IMR-90 (cell line): ENCODE data around the gene GBE1. TPM values are rescaled to one million over a fixed set of nuclear protein-coding genes. Genes with fewer than 3 reads are reported as not detected.

Experiments used
- ATAC-seq: fragments of 200-7000 bp; cut with Tn5 transposase; 2 replicates; pipeline ENCODE4 v1.9.1; 2020; ENCODE audit warnings: low read depth, mild to moderate bottlenecking, moderate library complexity
- BruUV-seq: library from RNA; stranded (reverse); fragments of 400-500 nt; replicated peaks from 2 replicates; lab custom pipeline; 2021; lab: Mats Ljungman, UMichigan
- CTCF ChIA-PET: fragments of 300-600 bp; formaldehyde crosslinking; extraction: SDS; loops from one replicate; lab custom pipeline; 2021; ENCODE audit warnings: antibody characterized with exemption; lab: Yijun Ruan, JAX
- POLR2A ChIA-PET: fragments of 300-600 bp; sonication (Branson Sonifier 250); formaldehyde crosslinking; loops from one replicate; lab custom pipeline; 2022; ENCODE audit warnings: antibody characterized with exemption; ENCODE audit not compliant: unreplicated experiment; lab: Charles Lee
- DNase-seq: peaks from one replicate; pipeline ENCODE4 v3.0.0; 2013
- H2AFZ ChIP-seq: replicated peaks from 2 replicates; pipeline ENCODE3; 2013; ENCODE audit warnings: low read length, mild to moderate bottlenecking; ENCODE audit not compliant: poor library complexity
- H2AK5ac ChIP-seq: 2 replicates; pipeline ENCODE4 v1.6.1; 2013; ENCODE audit warnings: low read depth, low read length, inconsistent platforms
- H2AK9ac ChIP-seq: replicated peaks from 2 replicates; pipeline ENCODE3; 2013; ENCODE audit warnings: mild to moderate bottlenecking, low read depth, low read length, moderate library complexity; ENCODE audit not compliant: poor library complexity
- H2BK120ac ChIP-seq: 2 replicates; pipeline ENCODE4 v1.6.1; 2013; ENCODE audit warnings: low read depth, low read length, inconsistent platforms
- H2BK15ac ChIP-seq: 3 replicates; pipeline ENCODE4 v1.6.1; 2013; ENCODE audit warnings: low read depth, low read length, inconsistent platforms
- H2BK20ac ChIP-seq: 2 replicates; pipeline ENCODE4 v1.6.1; 2013; ENCODE audit warnings: low read depth, mild to moderate bottlenecking, inconsistent platforms, low read length, moderate library complexity
- H2BK5ac ChIP-seq: 2 replicates; pipeline ENCODE4 v1.6.1; 2013; ENCODE audit warnings: mild to moderate bottlenecking, low read depth, low read length, inconsistent platforms; ENCODE audit not compliant: poor library complexity, severe bottlenecking
- H3K14ac ChIP-seq: replicated peaks from 2 replicates; pipeline ENCODE4 v1.6.1; 2013; ENCODE audit warnings: low read depth, low read length, inconsistent platforms
- H3K18ac ChIP-seq: 2 replicates; pipeline ENCODE4 v1.6.1; 2013; ENCODE audit warnings: low read depth, low read length, control low read depth
- H3K23ac ChIP-seq: 2 replicates; pipeline ENCODE4 v1.6.1; 2013; ENCODE audit warnings: low read depth, low read length, inconsistent platforms
- H3K27ac ChIP-seq: 2 replicates; pipeline ENCODE4 v1.5.1; 2013; ENCODE audit warnings: mild to moderate bottlenecking, control low read depth, low read length; ENCODE audit not compliant: insufficient read depth
- H3K27me3 ChIP-seq: 2 replicates; pipeline ENCODE4 v1.6.1; 2013; ENCODE audit warnings: low read length; ENCODE audit not compliant: control insufficient read depth, insufficient read depth
- H3K36me3 ChIP-seq: 2 replicates; pipeline ENCODE4 v1.6.1; 2013; ENCODE audit warnings: low read length, mixed read lengths; ENCODE audit not compliant: control insufficient read depth, insufficient read depth
- H3K4ac ChIP-seq: 2 replicates; pipeline ENCODE4 v1.6.1; 2013; ENCODE audit warnings: low read depth, low read length, inconsistent platforms
- H3K4me1 ChIP-seq: 2 replicates; pipeline ENCODE4 v1.6.1; 2013; ENCODE audit warnings: low read length, mixed read lengths; ENCODE audit not compliant: control insufficient read depth, insufficient read depth
- H3K4me2 ChIP-seq: 2 replicates; pipeline ENCODE4 v1.6.1; 2013; ENCODE audit warnings: low read depth, mild to moderate bottlenecking, control low read depth, low read length, moderate library complexity
- H3K4me3 ChIP-seq: 2 replicates; pipeline ENCODE4 v1.5.1; 2013; ENCODE audit warnings: low read depth, mild to moderate bottlenecking, control low read depth, low read length, moderate library complexity; ENCODE audit not compliant: insufficient read depth
- H3K56ac ChIP-seq: 2 replicates; pipeline ENCODE4 v1.6.1; 2013; ENCODE audit warnings: low read length, inconsistent platforms; ENCODE audit not compliant: insufficient read depth; ENCODE audit errors: extremely low read depth
- H3K79me1 ChIP-seq, 2 experiments: 2 replicates each; pipeline ENCODE4 v1.6.1; 2013; ENCODE audit warnings: low read length in 2 of 2, inconsistent platforms in 1 of 2, low read depth in 1 of 2
- H3K9ac ChIP-seq: 2 replicates; pipeline ENCODE4 v1.6.1; 2013; ENCODE audit warnings: low read depth, low read length, control low read depth
- H3K9me1 ChIP-seq: 2 replicates; pipeline ENCODE4 v1.6.1; 2013; ENCODE audit warnings: low read length, inconsistent platforms; ENCODE audit not compliant: insufficient read depth
- H3K9me3 ChIP-seq: 2 replicates; pipeline ENCODE4 v1.6.1; 2013; ENCODE audit warnings: low read length; ENCODE audit not compliant: control insufficient read depth, insufficient read depth
- H4K20me1 ChIP-seq: 2 replicates; pipeline ENCODE4 v1.6.1; 2013; ENCODE audit warnings: low read length, inconsistent platforms; ENCODE audit not compliant: insufficient read depth
- H4K5ac ChIP-seq: 2 replicates; pipeline ENCODE4 v1.6.1; 2013; ENCODE audit warnings: mild to moderate bottlenecking, low read depth, low read length, control low read depth
- H4K8ac ChIP-seq, 2 experiments: 2 replicates each; pipeline ENCODE4 v1.6.1; 2013; ENCODE audit warnings: low read depth in 2 of 2, low read length in 2 of 2, control low read depth in 1 of 2, inconsistent platforms in 1 of 2
- H4K91ac ChIP-seq: 2 replicates; pipeline ENCODE4 v1.6.1; 2013; ENCODE audit warnings: low read depth, low read length, inconsistent platforms; ENCODE audit not compliant: insufficient read depth
- BHLHE40 ChIP-seq: fragments of 150-350 bp; IDR thresholded peaks from 2 replicates; pipeline ENCODE4 v1.6.1; 2016; ENCODE audit warnings: mild to moderate bottlenecking, low read depth, low read length
- CEBPB ChIP-seq: IDR thresholded peaks from 2 replicates; pipeline ENCODE4 v1.6.1; 2012; ENCODE audit warnings: low read depth, low read length, improper control_type of control experiment
- CHD1 ChIP-seq: IDR thresholded peaks from 2 replicates; pipeline ENCODE4 v1.6.1; 2012; ENCODE audit warnings: low read depth, low read length, improper control_type of control experiment
- CTCF ChIP-seq: conservative IDR thresholded peaks from 2 replicates; pipeline ENCODE4 v1.5.1; 2012; ENCODE audit warnings: mild to moderate bottlenecking, low read depth, low read length, improper control_type of control experiment
- ELK1 ChIP-seq: fragments of 150-350 bp; IDR thresholded peaks from 2 replicates; pipeline ENCODE4 v1.6.1; 2016; ENCODE audit warnings: low read depth, mild to moderate bottlenecking, low read length, moderate library complexity, borderline replicate concordance
- FOS ChIP-seq: fragments of 150-350 bp; IDR thresholded peaks from 2 replicates; pipeline ENCODE4 v1.6.1; 2016; ENCODE audit warnings: low read depth, low read length
- MAFK ChIP-seq: IDR thresholded peaks from 2 replicates; pipeline ENCODE4 v1.6.1; 2012; ENCODE audit warnings: low read depth, low read length, improper control_type of control experiment
- MAZ ChIP-seq: IDR thresholded peaks from 2 replicates; pipeline ENCODE4 v1.6.1; 2012; ENCODE audit warnings: low read depth, mild to moderate bottlenecking, low read length, improper control_type of control experiment, moderate library complexity, borderline replicate concordance
- MXI1 ChIP-seq: IDR thresholded peaks from 2 replicates; pipeline ENCODE4 v1.6.1; 2012; ENCODE audit warnings: low read depth, mild to moderate bottlenecking, low read length, moderate library complexity, borderline replicate concordance
- NFE2L2 ChIP-seq: fragments of 150-350 bp; IDR thresholded peaks from 2 replicates; pipeline ENCODE4 v1.6.1; 2016; ENCODE audit warnings: low read depth, mild to moderate bottlenecking, low read length
- POLR2A ChIP-seq: IDR thresholded peaks from 2 replicates; pipeline ENCODE4 v1.6.1; 2012; ENCODE audit warnings: mild to moderate bottlenecking, low read depth, low read length
- RAD21 ChIP-seq: IDR thresholded peaks from 2 replicates; pipeline ENCODE4 v1.6.1; 2012; ENCODE audit warnings: low read length, improper control_type of control experiment
- RCOR1 ChIP-seq: IDR thresholded peaks from 2 replicates; pipeline ENCODE4 v1.6.1; 2012; ENCODE audit warnings: mild to moderate bottlenecking, low read length, improper control_type of control experiment; ENCODE audit not compliant: insufficient replicate concordance
- RFX5 ChIP-seq: IDR thresholded peaks from 2 replicates; pipeline ENCODE4 v1.8.0; 2012; ENCODE audit warnings: low read depth, mild to moderate bottlenecking, low read length, moderate library complexity
- SMC3 ChIP-seq: fragments of 150-350 bp; IDR thresholded peaks from 2 replicates; pipeline ENCODE4 v1.6.1; 2016; ENCODE audit warnings: low read depth, mild to moderate bottlenecking, antibody characterized with exemption, low read length, moderate library complexity
- USF2 ChIP-seq: fragments of 150-350 bp; IDR thresholded peaks from 2 replicates; pipeline ENCODE4 v1.6.1; 2017; ENCODE audit warnings: mild to moderate bottlenecking, antibody characterized with exemption, low read length, low read depth
- WGBS, 2 experiments: methylation state at CpG; one replicate each; pipeline versions ENCODE4 v1.1.5 to v1.1.7; 2013; ENCODE audit warnings: missing lambda C conversion rate in 2 of 2; ENCODE audit not compliant: insufficient read length in 1 of 2; ENCODE audit errors: extremely low coverage in 2 of 2; 5-methylcytosine and 5-hydroxymethylcytosine counted together
- dilution Hi-C: fragments of 300-500 bp; cut with HindIII; formaldehyde crosslinking; loops from one replicate; pipeline ENCODE4 v1.14.3; 2018; ENCODE audit warnings: low sequenced_read_pairs; ENCODE audit not compliant: unreplicated experiment
- in situ Hi-C: fragments of 300-500 bp; cut with MboI; formaldehyde crosslinking; loops from 3 replicates; pipeline ENCODE4 v1.14.3; 2019; ENCODE audit warnings: low sequenced_read_pairs, inconsistent platforms, mixed read lengths
- intact Hi-C: fragments of 100-400 bp; cut with micrococcal nuclease; formaldehyde crosslinking; loops from 2 replicates; pipeline ENCODE4 v1.10.0; 2022
- polyA plus RNA-seq, 3 experiments: library from polyadenylated mRNA; depleted of rRNA; stranded (reverse); fragments of >200 nt; gene quantifications; 2 replicates each; pipeline ENCODE4 v1.2.3, GENCODE V29; 2012; ENCODE audit warnings: low replicate concordance in 1 of 3
- total RNA-seq: library from RNA; depleted of rRNA; stranded (reverse); fragments of >200 nt; gene quantifications from 2 replicates; pipeline ENCODE4 v1.2.3, GENCODE V29; 2012

GBE1 gene
- total and polyA plus RNA-seq, 2 of the 4 experiments (the other 2 are of a cell fraction) = 36.7 to 90.3 TPM

GRCh38 chr3:81696090-81696489, 65.4 kb downstream of the GBE1 start:
- in situ Hi-C loops = no loop called here
- POLR2A ChIA-PET = no interaction called here
- Histone ChIP-seq H3K9me3 (no peaks in the 10 kb centered on the region), H2AFZ (no peak overlapping the region), H3K4me3 (no peak overlapping the region), H2AK9ac (no peak overlapping the region), H3K27ac (no peak overlapping the region), H3K9me1 (no peaks in the 10 kb centered on the region; the same call in 1 of the 2 replicates), H3K14ac (no peak overlapping the region), H3K18ac (no peak overlapping the region), H4K5ac (no peak overlapping the region), H3K9ac (no peak overlapping the region), H4K8ac (no peak overlapping the region), H3K23ac (no peak overlapping the region), H2BK20ac (no peak overlapping the region), H2AK5ac (no peak overlapping the region), H3K36me3 (peaks cover 8% of the 10 kb centered on the region), H3K4me2 (no peak overlapping the region; the same call in 1 of the 2 replicates), H3K56ac (no peak overlapping the region), H2BK15ac (no peak overlapping the region), H2BK5ac (no peak overlapping the region), H3K4ac (no peak overlapping the region), H3K4me1 (no peaks in the 10 kb centered on the region; the same call in 1 of the 2 replicates), H2BK120ac (no peak overlapping the region), H3K27me3 (no peaks in the 10 kb centered on the region), H3K79me1 (peaks cover 32 to 36% of the 10 kb centered on the region in 2 experiments), H4K20me1 (no peaks in the 10 kb centered on the region), H4K91ac (no peak overlapping the region)
- BruUV-seq = no TSS peak
- dilution Hi-C loops = no loop called here
- no peak for TF ChIP-seq NFE2L2
- TF ChIP-seq CTCF = no peak
- TF ChIP-seq MAFK = no peak
- no peak for TF ChIP-seq BHLHE40
- TF ChIP-seq ELK1 = no peak
- no peak for TF ChIP-seq RFX5
- TF ChIP-seq SMC3 = no peak
- no peak for TF ChIP-seq FOS
- no peak for TF ChIP-seq RAD21
- TF ChIP-seq CEBPB = no peak
- no peak for TF ChIP-seq MXI1
- TF ChIP-seq POLR2A = no peak
- TF ChIP-seq CHD1 = no peak
- no peak for TF ChIP-seq RCOR1
- no peak for TF ChIP-seq USF2
- no peak for TF ChIP-seq MAZ
- DNase-seq (no peak), ATAC-seq (no peak)
- intact Hi-C loops = no loop called here
- WGBS, 2 experiments = 100% methylated on average over 1 of the region's 3 CpGs; no CpG with 5 or more reads in 1 of the 2 experiments
- CTCF ChIA-PET = no interaction called here
